Limb (tissue), 2 donors: Measurements from ENCODE around the gene PTCHD4.

Source experiments
- DNase-seq, 2 donors: peaks; one replicate each; pipeline ENCODE4 v3.0.0-alpha.2; 2016; ENCODE audit errors: extremely low spot score in 2 of 2

Gene PTCHD4

GRCh38 chr6:48099713-48100587, 11.0 kb downstream of the PTCHD4 start:
- no peak for DNase-seq

- DNase-seq = no peak
Measured at GRCh38 chr6:48098923-48099322, 12.1 kb downstream of the PTCHD4 start.

DNA sequence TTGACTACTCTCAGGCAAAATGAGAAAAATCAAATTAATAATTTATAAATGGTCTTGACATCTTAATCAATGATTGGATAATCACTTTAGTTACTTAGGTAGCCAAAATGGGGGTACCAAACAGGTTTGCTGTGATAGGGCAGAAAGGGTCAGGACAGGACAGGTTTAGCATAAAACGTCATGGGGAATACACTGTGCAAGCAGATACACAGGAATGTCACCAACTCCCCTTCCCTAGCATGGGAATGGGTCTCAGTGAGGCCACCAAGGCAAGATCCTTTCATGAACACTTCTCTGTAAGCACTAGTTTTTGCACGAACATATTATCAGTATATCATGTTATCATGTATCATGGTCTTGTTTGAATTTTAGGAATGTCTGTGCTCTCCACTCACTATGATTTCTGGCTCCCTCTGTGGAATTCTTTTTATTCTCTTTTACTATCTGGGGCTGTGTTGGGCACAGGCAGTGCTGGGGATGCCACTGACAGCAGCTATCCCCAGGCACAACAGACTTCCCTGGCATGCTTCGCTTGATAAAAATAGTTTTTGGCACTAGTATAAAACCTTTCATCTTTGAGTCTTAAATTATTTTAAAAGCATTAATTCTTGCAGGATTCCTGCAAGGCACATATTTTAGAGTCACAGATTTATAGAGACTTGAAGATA, 18.3 kb downstream of the PTCHD4 start:
- no peak for DNase-seq

GRCh38 chr6:48090546-48090945, 20.5 kb downstream of the PTCHD4 start:
- no peak for DNase-seq

DNA sequence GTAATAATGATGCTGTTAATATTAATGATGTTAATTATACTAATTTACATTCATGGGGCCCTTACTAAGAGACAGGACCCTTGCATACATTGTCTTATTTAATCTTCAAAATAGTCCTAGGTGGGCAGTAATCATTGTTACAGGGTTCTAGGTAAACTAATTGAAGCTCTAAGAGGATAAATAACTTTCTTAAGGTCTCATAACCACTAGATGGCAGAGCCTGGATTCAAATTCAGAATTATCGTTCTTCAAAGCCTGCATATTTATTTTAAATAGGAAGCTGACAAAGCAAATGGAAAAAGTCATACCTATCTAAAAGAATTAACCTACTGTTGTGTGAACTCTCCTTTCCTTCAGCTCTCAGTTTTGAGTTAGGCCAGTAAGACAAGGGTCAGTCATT, 23.5 kb downstream of the PTCHD4 start:
- DNase-seq = no peak

DNA sequence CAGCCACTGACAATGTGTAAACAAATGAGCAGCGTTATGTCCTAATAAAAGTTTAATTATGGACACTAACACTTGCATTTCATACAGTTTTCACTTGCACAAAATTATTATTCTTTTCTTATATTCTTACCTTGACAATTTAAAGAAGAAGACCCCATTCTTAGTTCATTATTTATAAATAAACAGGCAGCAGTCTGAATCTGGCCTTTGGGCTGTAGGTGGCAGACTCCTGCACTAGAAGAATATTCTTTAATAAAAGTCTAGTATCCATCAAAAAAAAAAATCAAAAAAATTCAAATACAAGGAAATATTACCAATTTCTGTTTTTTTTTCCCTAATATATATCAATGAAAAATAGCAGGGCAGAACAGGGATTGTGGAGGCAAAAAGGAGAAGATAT, 24.8 kb downstream of the PTCHD4 start:
- no peak for DNase-seq

DNA sequence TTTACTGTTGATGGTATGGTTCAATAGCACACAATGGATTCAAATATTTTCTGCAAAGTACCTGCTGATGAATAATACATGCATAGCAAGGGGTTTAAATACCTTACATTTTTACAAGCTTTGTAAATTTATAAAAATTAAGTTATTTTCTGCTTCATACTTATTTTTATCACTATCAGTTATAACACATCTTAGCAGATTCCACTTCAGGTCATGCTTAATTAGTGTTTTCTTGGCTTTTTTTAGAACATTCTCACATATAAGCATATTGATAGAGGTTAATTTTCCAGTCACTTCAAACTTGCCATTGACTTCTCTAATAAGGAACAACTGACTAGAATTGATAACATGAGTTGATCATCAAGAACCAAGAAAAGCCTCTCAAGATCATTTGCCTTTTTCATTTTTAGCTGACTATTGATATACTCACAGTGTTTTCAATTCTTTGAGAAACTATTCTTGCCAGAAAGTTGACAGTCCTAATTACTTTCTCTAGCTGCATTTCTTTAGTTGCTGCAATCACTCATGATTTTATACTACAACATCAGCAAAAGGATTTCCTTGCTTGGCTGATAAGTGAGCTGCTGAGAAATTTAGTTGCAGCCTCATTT, 25.8 kb downstream of the PTCHD4 start:
- DNase-seq = no peak

GRCh38 chr6:48084201-48084600, 26.8 kb downstream of the PTCHD4 start:
- DNase-seq = no peak

DNA sequence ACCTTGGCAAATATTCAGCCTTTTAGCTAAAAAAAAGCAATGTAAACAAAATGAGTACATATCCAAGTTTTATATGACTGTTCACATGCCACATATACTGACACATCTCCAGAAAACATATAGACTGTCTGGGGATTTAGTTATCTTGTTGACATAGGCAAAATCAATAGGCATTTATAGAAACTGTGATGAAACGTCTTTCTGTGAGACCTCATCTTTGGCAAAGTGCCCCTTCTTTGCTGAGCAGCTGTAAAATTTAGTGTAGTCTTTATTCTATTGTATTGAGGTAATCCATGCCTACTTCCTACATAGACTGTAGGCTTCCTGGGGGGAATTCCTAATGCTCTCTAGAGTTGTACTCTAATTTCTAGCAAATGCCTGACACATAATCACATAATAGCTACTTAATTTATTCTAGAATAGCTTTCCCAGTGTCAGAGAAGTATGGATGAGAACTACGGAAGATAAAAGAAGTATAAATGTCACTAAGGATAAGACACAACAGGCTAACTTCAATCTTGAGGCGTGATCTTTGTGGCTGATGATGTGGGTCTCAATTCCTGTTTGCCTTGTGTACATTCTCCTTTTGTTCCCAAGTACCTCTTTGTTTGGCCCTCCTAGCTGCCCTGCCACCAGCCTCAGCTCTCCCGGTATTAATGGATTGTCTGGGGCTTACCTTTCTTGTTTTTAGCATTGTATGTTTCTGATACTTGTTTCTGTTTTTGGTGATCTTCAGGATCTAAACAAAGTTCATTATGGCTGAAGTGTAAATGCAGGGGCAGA, 30.6 kb downstream of the PTCHD4 start:
- DNase-seq = no peak

GRCh38 chr6:48078120-48078519, 32.9 kb downstream of the PTCHD4 start:
- no peak for DNase-seq

- DNase-seq = no peak
Measured at GRCh38 chr6:48075181-48075580, 35.8 kb downstream of the PTCHD4 start.

GRCh38 chr6:48073976-48074767, 36.8 kb downstream of the PTCHD4 start:
- DNase-seq = no peak

- no peak for DNase-seq
Measured at GRCh38 chr6:48071833-48072232, 39.2 kb downstream of the PTCHD4 start.

DNA sequence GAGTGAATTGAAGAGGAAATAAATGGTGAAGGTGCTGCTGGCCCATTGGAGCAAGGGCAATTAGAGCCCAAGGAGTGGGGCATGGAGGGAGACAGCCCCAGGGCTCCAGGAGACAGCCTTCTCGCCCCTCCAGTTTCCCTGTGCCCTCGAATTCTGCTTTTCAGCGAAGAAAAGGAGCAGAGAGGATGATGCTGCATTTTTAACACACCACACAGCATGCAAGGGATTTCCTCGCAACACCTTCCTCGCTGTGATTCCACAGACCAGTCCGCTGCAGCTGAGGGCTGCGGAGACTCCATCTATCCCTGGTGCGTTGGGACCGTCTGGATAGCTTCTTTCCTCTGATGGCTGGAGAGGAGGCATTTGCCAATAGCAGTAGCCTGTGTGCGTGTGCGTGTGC, 41.7 kb downstream of the PTCHD4 start:
- DNase-seq = peak in 1 of 2 donors; percentile 39

- DNase-seq = peak in 1 of 2 donors; percentile 66
Measured at GRCh38 chr6:48068278-48069251, 42.4 kb downstream of the PTCHD4 start.

DNA sequence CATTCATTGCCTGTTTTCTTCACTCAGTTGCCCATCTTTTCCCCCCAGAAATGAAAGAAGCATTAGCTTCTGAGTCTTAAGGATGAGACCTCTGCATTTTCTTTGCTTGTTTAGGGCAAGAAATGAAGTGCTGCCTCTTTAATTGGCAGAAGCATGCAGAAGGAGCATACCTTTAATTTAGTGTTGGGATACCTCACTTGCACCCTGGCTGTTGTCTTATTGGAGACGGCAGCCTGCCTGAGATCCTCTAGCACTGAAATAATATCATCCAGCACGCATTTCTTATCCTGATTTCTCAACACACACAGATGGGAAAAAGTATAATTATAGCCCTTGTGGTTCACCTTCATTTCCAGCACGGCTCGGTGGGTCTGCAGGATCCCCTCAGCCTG, 43.1 kb downstream of the PTCHD4 start:
- DNase-seq = no peak

DNA sequence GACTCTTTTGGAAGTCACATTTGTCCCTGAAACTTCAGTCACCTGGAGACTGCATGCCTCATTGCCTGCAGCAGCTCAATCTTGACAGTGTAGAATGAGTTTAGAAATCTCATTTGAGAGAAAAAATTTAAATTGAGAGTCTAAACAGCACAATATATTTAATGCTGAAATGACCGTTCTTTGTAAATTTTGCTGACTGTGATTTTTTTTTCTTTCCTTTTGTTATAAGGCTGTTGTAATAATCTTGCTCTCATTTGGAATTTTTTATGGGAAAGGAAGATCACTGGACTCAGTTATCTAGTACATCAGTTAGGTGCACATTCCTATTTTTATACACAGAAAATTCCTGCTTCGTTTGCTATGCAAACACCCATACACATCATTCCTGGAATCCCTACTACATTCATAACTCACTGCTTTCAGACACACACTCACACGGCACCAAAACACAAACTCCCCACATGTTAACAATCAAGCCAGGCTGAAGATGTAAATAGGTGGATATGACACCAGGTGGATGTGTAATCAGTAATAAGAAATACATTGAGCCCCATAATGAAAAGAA, 43.8 kb downstream of the PTCHD4 start:
- no peak for DNase-seq

DNA sequence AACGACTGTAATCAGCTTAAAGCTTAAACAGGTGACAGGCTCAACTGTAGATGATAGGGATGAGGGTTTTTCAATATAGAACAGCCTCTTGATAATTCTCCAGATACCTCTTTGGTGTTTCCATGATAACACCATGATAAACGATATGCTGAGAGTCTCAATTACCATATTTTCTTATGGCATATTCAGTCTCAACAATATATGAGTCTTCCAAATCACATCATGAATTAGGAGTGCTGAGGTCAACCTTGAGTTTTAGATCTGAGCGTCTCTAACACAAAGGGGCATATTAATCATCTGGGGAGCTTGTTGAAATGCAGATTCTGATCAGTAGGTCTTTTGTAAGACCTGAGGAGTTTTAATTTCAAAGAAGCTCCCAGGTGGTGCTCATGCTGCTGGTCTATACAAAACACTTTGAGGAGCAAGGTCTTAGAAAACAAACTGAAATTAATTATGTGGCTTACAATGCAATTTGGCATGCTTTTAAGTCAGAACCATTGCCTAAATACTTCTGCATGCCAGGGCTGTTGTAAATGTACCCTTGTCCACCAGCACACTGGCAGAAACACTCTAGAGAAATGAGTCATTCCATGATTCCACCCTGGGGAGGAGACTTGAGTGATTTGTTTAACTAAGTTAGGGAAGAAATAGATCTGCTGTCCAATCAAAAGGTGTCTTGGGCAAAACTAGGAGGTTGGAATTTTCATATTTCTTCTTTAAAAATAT, 49.6 kb downstream of the PTCHD4 start:
- DNase-seq = no peak
